Measurements from ENCODE around the gene OR7A5.
"Not testable (repeated sequence)": the region's sequence is repeated elsewhere in the genome, so short reads cannot be mapped to it uniquely, and the experiment has no call there.

Gene OR7A5

DNA sequence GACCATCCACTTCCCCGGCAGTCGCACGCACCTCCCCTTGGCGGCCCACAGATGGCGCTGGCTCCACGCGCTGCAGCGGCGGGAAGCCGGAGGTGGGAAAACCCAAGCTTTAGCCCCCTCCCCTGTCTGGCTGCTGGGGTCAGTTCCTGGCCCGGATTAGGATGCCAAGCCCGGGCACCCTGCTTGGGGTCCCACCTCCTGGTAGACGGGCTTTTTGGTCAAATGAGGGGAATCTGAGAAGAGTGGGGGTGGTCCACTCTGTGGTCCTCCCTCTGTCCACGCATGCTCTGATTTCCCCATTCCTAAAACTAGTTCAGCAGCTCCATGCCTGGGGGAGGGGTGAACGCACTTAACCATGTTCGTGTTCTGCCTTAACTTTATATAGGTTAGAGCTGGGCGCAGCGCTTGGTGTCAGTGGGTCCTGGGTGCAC is 48.5 kb downstream of the OR7A5 start:
- Histone ChIP-seq H3K4me1 (ENCODE audit: control insufficient read depth in 2 of 2, insufficient read depth in 2 of 2, low read length in 2 of 2) (peaks cover 0 to 2% of the 10 kb centered on the region in 2 donors), H3K9me3 (ENCODE audit: control insufficient read depth in 2 of 2, low read length in 2 of 2) (no peaks in the 10 kb centered on the region), H3K27ac (ENCODE audit: low read depth in 2 of 2, low read length in 2 of 2) (no peak overlapping the region), H3K27me3 (ENCODE audit: control insufficient read depth in 2 of 2, insufficient read depth in 2 of 2, low read length in 2 of 2) (no peaks in the 10 kb centered on the region), H3K9ac (ENCODE audit: low read depth in 1 of 2, low read length in 2 of 2) (no peak overlapping the region), H3K36me3 (ENCODE audit: control insufficient read depth in 2 of 2, insufficient read depth in 2 of 2, low read length in 2 of 2) (no peaks in the 10 kb centered on the region), H3K4me3 (ENCODE audit: low read length in 2 of 2) (no peak overlapping the region)

DNA sequence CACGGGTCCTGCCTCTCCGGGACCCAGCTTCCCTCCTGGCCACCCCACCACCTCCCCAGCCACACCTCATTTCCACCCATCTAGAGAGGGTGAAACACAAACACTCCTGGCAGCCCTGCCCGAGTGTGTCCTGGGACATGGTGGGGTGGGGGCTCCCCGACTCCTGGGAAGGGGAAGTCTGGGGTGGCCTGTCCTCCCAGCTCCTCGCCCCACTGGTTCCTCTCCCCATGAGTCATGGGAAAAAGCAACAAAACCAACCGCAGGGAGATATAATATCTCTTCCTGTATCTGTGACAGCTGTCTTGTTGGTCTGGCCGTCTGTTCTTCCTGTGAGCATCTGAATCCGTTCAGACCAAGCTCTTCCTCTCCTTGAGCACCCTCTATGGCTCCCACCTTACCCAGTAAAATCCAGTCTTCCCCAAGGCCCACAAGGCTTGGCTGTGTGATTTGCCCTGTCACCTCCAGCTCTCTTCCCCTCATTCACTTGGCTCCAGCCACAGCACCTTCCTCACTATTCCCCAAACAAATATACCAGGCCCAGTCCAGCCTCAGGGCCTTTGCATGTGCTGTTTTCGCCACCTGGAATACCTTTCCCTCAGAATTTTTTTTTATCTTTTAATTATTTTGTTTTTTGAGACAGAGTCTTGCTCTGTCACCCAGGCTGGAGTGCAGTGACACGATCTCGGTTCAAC is 49.7 kb downstream of the OR7A5 start:
- not testable (repeated sequence) for H3K4me1 ChIP-seq (ENCODE audit: control insufficient read depth in 2 of 2, insufficient read depth in 2 of 2, low read length in 2 of 2); H3K9me3 ChIP-seq (ENCODE audit: control insufficient read depth in 2 of 2, low read length in 2 of 2); H3K27me3 ChIP-seq (ENCODE audit: control insufficient read depth in 2 of 2, insufficient read depth in 2 of 2, low read length in 2 of 2); H3K4me3 ChIP-seq (ENCODE audit: low read length in 2 of 2); H3K9ac ChIP-seq (ENCODE audit: low read depth in 1 of 2, low read length in 2 of 2); H3K36me3 ChIP-seq (ENCODE audit: control insufficient read depth in 2 of 2, insufficient read depth in 2 of 2, low read length in 2 of 2)
- H3K27ac ChIP-seq (ENCODE audit: low read depth in 2 of 2, low read length in 2 of 2): peak overlapping the region; percentile 7 to 38

DNA sequence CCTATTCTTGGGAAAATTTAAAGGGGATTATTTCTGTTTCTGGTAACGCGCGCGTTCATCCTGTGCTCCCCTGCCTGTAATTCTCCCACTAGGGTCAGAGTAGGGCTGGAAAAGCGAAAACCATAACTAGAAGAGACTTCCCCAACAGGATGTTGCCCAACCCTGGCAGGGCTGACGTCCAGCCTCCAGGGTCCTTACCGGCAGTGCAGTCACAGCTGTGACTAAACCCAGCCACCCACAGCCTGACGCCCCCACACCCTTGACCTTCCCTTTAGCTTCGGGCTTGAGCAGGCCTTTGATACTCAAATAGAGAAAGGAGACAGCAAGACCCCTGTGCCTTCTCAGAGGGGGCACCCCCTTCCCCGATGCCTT is 50.3 kb downstream of the OR7A5 start:
- H3K9ac ChIP-seq (ENCODE audit: low read depth in 1 of 2, low read length in 2 of 2); H3K4me3 ChIP-seq (ENCODE audit: low read length in 2 of 2); H3K4me1 ChIP-seq (ENCODE audit: control insufficient read depth in 2 of 2, insufficient read depth in 2 of 2, low read length in 2 of 2); H3K36me3 ChIP-seq (ENCODE audit: control insufficient read depth in 2 of 2, insufficient read depth in 2 of 2, low read length in 2 of 2); H3K27me3 ChIP-seq (ENCODE audit: control insufficient read depth in 2 of 2, insufficient read depth in 2 of 2, low read length in 2 of 2); H3K9me3 ChIP-seq (ENCODE audit: control insufficient read depth in 2 of 2, low read length in 2 of 2): not testable (repeated sequence)
- peak overlapping the region; percentile 7 to 38 for H3K27ac ChIP-seq (ENCODE audit: low read depth in 2 of 2, low read length in 2 of 2)

DNA sequence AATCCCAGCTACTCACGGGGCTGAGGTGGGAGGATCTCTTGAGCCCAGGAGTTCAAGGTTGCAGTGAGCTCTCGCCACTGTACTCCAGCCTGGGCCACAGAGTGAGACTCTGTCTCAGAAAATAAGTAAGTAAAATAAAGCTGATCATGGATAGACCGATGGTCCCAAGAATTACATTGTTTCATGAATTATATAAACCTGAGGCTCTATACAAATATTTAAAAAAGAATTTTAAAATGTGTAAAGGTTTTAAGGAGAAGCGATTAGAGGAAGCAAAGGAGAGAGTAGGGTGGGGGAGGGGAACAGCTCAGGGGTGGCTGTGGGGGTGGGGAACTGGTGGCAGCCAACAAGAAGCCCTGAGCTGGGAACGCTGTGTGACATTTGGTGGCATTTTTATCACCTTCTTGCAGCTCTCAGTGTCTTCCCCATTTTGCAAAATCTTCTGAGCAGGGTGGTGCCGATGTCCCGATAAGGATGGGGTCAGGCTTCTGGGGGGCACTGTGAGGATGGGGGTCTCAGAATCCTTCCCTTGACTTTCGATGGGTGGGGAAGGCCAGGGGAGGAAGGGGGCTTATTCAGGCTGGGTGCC is 51.5 kb downstream of the OR7A5 start:
- not testable (repeated sequence) for H3K4me1 ChIP-seq (ENCODE audit: control insufficient read depth in 2 of 2, insufficient read depth in 2 of 2, low read length in 2 of 2); H3K36me3 ChIP-seq (ENCODE audit: control insufficient read depth in 2 of 2, insufficient read depth in 2 of 2, low read length in 2 of 2); H3K27me3 ChIP-seq (ENCODE audit: control insufficient read depth in 2 of 2, insufficient read depth in 2 of 2, low read length in 2 of 2); H3K4me3 ChIP-seq (ENCODE audit: low read length in 2 of 2); H3K9ac ChIP-seq (ENCODE audit: low read depth in 1 of 2, low read length in 2 of 2); H3K27ac ChIP-seq (ENCODE audit: low read depth in 2 of 2, low read length in 2 of 2); H3K9me3 ChIP-seq (ENCODE audit: control insufficient read depth in 2 of 2, low read length in 2 of 2)

DNA sequence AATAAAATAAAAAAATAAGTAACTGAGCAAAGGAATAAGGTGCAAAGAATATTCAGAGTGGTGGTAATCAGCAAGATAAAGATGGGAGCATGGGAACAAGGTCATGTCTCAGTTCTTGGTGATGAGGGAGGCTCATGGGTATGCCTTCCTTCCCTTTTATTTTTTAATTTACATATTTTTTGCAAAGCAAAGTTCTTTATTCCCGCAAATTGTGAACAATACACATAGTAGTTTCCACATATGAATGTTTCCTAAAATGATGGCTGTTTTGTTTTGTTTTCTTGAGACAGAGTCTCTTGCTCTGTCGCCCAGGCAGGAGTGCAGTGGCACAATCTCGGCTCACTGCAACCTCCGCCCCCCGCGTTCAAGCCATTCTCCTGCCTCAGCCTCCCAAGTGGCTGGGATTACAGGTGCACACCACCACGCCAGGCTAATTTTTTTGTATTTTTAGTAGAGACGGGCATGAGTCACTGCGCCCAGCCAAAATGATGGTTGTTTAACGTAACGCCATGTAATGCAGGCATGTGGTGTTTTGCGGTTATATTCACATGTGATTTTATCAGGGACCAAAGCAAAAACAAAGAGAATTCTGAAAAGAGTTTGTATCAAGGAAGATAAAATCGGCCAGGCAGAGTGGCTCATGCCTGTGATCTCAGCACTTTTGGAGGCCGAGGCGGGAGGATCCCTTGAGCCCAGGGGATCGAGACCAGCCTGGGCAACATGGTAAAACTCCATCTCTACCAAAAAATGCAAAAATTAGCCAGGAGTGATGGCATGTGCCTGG is 52.2 kb downstream of the OR7A5 start:
- peak overlapping the region in 1 of 2 donors; percentile 24 for H3K9ac ChIP-seq (ENCODE audit: low read depth in 1 of 2, low read length in 2 of 2)
- H3K4me1 ChIP-seq (ENCODE audit: control insufficient read depth in 2 of 2, insufficient read depth in 2 of 2, low read length in 2 of 2): peaks cover 0 to 2% of the 10 kb centered on the region in 2 donors
- H3K36me3 ChIP-seq (ENCODE audit: control insufficient read depth in 2 of 2, insufficient read depth in 2 of 2, low read length in 2 of 2): no peaks in the 10 kb centered on the region
- no peak overlapping the region for H3K4me3 ChIP-seq (ENCODE audit: low read length in 2 of 2)
- no peaks in the 10 kb centered on the region for H3K27me3 ChIP-seq (ENCODE audit: control insufficient read depth in 2 of 2, insufficient read depth in 2 of 2, low read length in 2 of 2)
- H3K27ac ChIP-seq (ENCODE audit: low read depth in 2 of 2, low read length in 2 of 2): peak overlapping the region in 1 of 2 donors; percentile 9
- H3K9me3 ChIP-seq (ENCODE audit: control insufficient read depth in 2 of 2, low read length in 2 of 2): no peaks in the 10 kb centered on the region

DNA sequence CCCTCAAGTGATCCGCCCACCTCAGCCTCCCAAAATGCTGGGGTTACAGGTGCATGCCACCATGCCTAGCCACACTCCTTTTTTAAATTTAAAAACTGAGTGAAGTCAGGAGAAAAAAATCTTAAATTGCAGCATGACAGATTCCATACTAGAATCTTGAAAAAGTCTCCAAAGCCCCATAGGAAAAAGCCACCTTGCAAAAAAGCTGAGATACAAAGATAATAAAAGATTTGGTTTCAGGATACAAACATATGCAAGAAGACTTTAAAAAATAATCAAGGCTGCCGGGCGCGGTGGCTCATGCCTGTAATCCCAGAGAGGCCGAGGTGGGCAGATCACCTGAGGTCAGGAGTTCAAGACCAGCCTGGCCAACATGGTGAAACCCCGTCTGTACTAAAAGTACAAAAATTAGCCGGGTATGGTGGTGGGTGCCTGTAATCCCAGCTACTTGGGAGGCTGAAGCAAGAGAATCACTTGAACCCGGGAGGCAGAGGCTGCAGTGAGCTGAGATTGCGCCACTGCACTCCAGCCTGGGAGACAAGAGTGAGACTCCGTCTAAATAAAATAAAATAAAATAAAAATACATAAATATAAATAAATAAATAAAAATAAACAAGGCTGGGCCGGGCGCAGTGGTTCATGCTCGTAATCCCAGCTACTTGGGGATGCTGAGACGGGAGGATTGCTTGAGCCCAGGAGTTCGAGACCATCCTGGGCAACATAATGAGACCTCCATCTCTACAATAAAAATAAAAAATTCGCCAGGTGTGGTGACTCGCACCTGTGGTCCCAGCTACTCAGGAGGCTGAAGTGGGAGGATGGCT is 53.1 kb downstream of the OR7A5 start:
- not testable (repeated sequence) for H3K36me3 ChIP-seq (ENCODE audit: control insufficient read depth in 2 of 2, insufficient read depth in 2 of 2, low read length in 2 of 2); H3K9me3 ChIP-seq (ENCODE audit: control insufficient read depth in 2 of 2, low read length in 2 of 2); H3K27me3 ChIP-seq (ENCODE audit: control insufficient read depth in 2 of 2, insufficient read depth in 2 of 2, low read length in 2 of 2); H3K4me1 ChIP-seq (ENCODE audit: control insufficient read depth in 2 of 2, insufficient read depth in 2 of 2, low read length in 2 of 2); H3K27ac ChIP-seq (ENCODE audit: low read depth in 2 of 2, low read length in 2 of 2); H3K4me3 ChIP-seq (ENCODE audit: low read length in 2 of 2); H3K9ac ChIP-seq (ENCODE audit: low read depth in 1 of 2, low read length in 2 of 2)

DNA sequence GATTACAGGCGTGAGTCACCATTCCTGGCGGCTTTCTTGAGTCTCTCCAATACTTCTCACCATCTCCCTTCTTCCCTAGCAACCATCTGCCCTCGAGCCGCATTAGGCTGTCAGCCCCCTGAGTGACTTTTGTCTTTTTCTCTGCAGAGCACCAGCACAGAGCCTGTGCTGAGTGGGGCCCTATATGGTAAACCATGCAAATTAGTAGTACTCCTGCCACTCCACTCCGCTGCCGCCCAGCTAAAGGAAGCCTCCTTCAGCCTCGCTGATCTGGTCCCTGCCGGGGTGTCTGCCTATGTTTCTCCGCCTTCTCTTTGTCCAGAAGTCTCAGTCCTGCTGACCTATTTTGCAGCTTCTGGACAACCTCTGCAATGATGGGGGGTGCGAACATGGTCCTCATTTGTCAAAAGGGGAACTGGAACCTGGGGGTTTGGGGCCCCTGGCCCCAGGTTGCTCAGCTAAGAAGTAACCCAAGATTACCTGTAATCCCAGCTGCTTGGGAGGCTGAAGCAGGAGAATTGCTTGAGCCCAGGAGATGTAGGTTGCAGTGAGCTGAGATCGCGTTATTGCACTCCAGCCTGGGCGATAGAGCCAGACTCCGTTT is 54.3 kb downstream of the OR7A5 start:
- not testable (repeated sequence) for H3K9ac ChIP-seq (ENCODE audit: low read depth in 1 of 2, low read length in 2 of 2); H3K36me3 ChIP-seq (ENCODE audit: control insufficient read depth in 2 of 2, insufficient read depth in 2 of 2, low read length in 2 of 2); H3K9me3 ChIP-seq (ENCODE audit: control insufficient read depth in 2 of 2, low read length in 2 of 2); H3K27ac ChIP-seq (ENCODE audit: low read depth in 2 of 2, low read length in 2 of 2); H3K4me1 ChIP-seq (ENCODE audit: control insufficient read depth in 2 of 2, insufficient read depth in 2 of 2, low read length in 2 of 2); H3K4me3 ChIP-seq (ENCODE audit: low read length in 2 of 2); H3K27me3 ChIP-seq (ENCODE audit: control insufficient read depth in 2 of 2, insufficient read depth in 2 of 2, low read length in 2 of 2)

DNA sequence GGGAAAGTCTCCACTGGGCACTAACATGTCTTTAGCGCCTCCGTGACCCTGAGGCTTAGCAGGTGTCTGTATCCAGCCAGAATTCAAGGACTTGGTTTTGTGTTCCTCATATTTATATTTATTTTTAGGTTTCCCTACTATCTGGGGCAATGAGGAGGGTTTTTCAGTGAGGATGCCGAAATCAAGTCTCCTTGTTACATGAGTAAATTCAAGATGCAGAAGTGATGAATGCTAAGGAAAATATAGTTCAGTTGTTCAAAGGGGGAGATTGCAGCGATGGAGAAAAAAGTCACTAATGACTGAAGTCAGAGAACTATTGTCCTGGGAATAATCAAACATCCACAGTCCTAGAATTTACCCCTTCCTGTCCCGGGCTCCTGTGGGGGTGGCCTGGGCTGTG is 55.8 kb downstream of the OR7A5 start:
- no peak overlapping the region for H3K9ac ChIP-seq (ENCODE audit: low read depth in 1 of 2, low read length in 2 of 2)
- no peak overlapping the region for H3K27ac ChIP-seq (ENCODE audit: low read depth in 2 of 2, low read length in 2 of 2)
- H3K27me3 ChIP-seq (ENCODE audit: control insufficient read depth in 2 of 2, insufficient read depth in 2 of 2, low read length in 2 of 2): no peaks in the 10 kb centered on the region
- peaks cover 0 to 3% of the 10 kb centered on the region in 2 donors for H3K4me1 ChIP-seq (ENCODE audit: control insufficient read depth in 2 of 2, insufficient read depth in 2 of 2, low read length in 2 of 2)
- no peaks in the 10 kb centered on the region for H3K36me3 ChIP-seq (ENCODE audit: control insufficient read depth in 2 of 2, insufficient read depth in 2 of 2, low read length in 2 of 2)
- no peaks in the 10 kb centered on the region for H3K9me3 ChIP-seq (ENCODE audit: control insufficient read depth in 2 of 2, low read length in 2 of 2)
- no peak overlapping the region for H3K4me3 ChIP-seq (ENCODE audit: low read length in 2 of 2)

DNA sequence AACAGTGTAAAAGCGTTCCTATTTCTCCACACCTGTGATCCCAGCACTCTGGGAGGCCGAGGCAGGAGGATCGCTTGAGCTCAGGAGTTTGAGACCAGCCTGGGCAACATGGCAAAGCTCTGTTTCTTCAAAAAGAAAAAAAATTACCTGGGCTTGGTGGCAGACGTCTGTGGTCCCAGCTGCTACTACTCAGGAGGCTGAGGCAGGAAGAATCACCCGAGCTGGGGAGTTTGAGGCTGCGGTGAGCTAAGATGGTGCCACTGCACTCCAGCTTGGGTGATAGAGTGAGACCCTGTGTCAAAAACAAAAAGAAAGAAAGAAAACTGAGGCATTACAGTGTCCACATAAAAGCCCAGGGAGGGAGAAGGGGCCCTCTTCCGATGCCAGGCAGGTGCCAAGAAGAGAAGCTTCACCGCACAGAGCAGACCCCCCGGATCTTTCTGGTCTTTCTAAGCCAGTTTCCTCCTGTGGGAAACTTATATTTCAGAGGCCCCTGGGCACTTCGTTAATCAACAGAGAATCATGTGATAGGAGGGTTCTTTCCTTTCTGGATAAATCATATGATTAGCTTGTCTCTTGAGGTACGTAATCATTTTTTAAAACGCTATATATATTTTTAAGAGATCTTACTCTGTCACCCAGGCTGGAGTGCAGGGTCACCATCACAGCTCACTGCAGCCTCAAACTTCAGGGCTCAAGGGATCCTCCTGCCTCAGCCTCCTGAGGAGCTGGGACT is 56.7 kb downstream of the OR7A5 start, which contains the start of gene ADGRE2:
Gene ADGRE2 (minus strand): TSS at position 451 of the 736 bp plus-strand sequence. CDS start 1,804 bp downstream, outside the sequence.
- H3K9ac ChIP-seq (ENCODE audit: low read depth in 1 of 2, low read length in 2 of 2); H3K4me1 ChIP-seq (ENCODE audit: control insufficient read depth in 2 of 2, insufficient read depth in 2 of 2, low read length in 2 of 2); H3K27ac ChIP-seq (ENCODE audit: low read depth in 2 of 2, low read length in 2 of 2); H3K27me3 ChIP-seq (ENCODE audit: control insufficient read depth in 2 of 2, insufficient read depth in 2 of 2, low read length in 2 of 2); H3K9me3 ChIP-seq (ENCODE audit: control insufficient read depth in 2 of 2, low read length in 2 of 2); H3K36me3 ChIP-seq (ENCODE audit: control insufficient read depth in 2 of 2, insufficient read depth in 2 of 2, low read length in 2 of 2); H3K4me3 ChIP-seq (ENCODE audit: low read length in 2 of 2): not testable (repeated sequence)
